GM19238 (cell line): Measurements from ENCODE around the gene SLC51B.
A peak's percentile ranks its signal among the peaks of the same experiment; 100 is the strongest.
"Not testable (repeated sequence)": the region's sequence is repeated elsewhere in the genome, so short reads cannot be mapped to it uniquely, and the experiment has no call there.

Source experiments
- DNase-seq: peaks from one replicate; pipeline ENCODE4 v3.0.0; 2011; ENCODE audit warnings: low spot score; ENCODE audit not compliant: insufficient read length

The SLC51B gene

GRCh38 chr15:65041787-65042186, 3.4 kb upstream of the SLC51B start:
- no peak for DNase-seq

DNA sequence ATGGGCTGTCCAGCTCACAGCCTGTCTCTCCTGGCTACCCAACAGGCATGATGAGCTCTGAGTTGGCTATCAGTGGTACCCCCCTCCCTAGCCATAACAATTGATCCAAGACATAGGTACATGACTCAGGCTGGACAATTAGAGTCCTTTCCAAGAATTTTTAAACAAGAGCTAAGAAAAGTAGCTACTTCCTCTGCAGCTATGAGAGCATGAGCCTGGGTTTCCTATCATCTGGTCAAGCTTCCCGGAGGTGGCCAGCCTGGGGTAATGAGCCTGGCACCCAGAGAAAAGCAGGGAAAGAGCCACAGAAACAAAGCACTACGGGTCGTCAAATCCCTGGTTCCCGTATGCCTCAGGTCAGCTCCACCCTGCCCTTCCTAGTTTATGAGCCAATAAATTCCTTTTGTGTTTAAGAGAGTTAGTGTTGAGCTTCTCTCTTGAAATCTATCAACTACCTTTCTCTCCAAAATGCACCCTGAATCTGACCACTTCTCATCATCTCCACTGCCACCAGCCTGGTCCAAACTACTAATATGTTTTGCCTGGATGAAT, 2.3 kb upstream of the SLC51B start:
- DNase-seq: no peak

GRCh38 chr15:65044218-65044617, 969 bp upstream of the SLC51B start:
- DNase-seq: not testable (repeated sequence)

GRCh38 chr15:65048241-65048640, 3.1 kb downstream of the SLC51B start:
- DNase-seq: no peak

- DNase-seq: peak; percentile 95
These were observed 4.2 kb downstream of the SLC51B start for GRCh38 chr15:65049418-65049840.

GRCh38 chr15:65050270-65050669, 5.1 kb downstream of the SLC51B start:
- no peak for DNase-seq

DNA sequence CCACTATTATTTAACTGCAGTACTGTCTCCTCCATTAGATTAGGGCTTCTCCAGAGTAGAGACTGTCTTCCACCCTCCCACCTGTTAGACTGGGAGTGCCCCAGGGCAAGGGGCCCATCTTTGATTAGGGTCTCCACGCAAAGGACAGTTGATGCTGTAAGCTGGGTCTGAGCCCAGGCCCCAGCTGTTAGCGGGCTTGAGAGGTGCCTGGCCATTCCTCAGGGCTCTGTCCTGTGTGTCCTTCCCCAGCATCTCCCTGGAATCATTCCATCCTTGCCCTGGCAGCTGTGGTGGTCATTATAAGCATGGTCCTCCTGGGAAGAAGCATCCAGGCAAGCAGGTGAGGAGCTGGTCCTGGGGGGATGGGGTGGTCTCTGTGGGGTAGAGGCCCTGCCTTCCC, 6.1 kb downstream of the SLC51B start:
- no peak for DNase-seq

DNA sequence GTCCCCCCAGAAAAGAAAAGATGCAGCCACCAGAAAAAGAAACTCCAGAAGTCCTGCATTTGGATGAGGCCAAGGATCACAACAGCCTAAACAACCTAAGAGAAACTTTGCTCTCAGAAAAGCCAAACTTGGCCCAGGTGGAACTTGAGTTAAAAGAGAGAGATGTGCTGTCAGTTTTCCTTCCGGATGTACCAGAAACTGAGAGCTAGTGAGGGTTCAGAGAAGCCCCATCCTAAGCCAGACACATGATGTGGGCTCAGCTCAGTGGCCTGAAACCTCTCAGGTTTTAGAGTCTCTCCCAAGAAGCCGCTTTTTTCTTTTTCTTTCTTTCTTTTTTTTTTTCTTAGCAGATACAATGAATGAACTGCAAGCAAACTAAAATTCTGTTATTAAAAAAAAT, 7.8 kb downstream of the SLC51B start:
- no peak for DNase-seq

- peak; percentile 68 for DNase-seq
These were observed 9.4 kb downstream of the SLC51B start for GRCh38 chr15:65054333-65055200.

DNA sequence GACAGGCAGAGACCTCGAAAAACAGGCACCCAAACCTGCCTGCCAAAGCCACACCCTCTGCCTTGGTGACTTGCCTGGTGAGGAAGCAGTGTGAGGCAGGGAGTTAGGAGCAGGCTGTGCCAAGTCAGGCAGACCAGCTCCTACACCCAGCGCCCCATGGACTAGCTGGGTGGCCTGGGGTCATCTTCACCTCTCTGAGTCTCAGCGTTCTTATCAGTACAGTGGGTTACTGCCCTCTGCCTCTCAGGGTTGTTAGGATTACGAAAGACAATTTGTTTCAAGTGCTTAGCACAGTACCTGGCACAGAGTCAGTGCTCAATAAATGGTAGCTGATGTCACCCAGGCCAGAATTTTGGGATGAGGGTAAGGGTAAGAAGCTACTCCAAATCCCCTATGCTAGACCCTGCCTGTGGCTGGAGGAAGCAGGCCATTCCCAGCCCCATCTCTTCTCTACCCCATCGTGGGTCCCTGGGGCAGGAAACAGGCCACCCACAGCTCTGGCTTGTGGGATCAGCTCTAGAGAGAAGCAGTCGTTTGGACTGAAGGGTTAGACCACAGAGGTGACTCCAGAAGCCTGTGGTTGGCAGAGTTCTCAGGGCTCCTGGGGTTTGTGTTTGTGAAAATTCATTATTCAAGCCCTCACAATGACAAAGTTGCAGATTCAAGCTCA, 10.1 kb downstream of the SLC51B start:
- no peak for DNase-seq

GRCh38 chr15:65056106-65056505, 10.9 kb downstream of the SLC51B start:
- no peak for DNase-seq

DNA sequence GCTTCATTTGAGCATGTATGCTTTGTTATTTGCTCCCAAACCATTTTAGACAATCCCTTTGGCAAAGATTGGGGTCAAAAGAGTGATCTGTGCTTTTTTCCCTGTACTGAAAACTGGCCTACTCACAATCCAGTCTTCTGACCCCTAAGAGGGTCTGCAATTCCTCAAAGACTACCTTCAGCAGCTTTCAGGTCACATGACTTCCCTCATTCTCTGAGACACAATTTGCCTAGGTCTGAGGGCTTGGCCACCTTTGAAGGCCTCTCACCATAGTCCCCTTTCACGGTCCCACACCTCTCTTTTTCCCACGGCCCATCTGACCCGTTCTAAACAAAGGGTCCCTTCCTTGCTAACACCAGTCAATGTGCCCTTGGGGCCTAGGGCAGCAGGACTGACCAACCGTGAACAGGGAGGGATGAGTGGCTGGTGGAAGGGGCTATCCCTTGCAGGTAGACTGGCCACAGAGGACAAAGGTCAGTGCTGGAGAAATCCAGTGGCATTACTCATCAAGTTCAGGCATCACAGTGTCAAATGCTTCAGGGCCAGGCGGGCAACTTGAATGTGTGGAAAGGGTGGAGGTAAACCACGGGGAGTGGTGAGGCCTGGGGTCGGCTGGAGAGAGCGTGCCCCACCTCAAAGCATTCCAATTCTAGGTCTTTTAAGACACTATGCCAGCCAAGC, 11.8 kb downstream of the SLC51B start:
- DNase-seq: no peak

GRCh38 chr15:65057549-65057940, 12.4 kb downstream of the SLC51B start:
- no peak for DNase-seq

DNA sequence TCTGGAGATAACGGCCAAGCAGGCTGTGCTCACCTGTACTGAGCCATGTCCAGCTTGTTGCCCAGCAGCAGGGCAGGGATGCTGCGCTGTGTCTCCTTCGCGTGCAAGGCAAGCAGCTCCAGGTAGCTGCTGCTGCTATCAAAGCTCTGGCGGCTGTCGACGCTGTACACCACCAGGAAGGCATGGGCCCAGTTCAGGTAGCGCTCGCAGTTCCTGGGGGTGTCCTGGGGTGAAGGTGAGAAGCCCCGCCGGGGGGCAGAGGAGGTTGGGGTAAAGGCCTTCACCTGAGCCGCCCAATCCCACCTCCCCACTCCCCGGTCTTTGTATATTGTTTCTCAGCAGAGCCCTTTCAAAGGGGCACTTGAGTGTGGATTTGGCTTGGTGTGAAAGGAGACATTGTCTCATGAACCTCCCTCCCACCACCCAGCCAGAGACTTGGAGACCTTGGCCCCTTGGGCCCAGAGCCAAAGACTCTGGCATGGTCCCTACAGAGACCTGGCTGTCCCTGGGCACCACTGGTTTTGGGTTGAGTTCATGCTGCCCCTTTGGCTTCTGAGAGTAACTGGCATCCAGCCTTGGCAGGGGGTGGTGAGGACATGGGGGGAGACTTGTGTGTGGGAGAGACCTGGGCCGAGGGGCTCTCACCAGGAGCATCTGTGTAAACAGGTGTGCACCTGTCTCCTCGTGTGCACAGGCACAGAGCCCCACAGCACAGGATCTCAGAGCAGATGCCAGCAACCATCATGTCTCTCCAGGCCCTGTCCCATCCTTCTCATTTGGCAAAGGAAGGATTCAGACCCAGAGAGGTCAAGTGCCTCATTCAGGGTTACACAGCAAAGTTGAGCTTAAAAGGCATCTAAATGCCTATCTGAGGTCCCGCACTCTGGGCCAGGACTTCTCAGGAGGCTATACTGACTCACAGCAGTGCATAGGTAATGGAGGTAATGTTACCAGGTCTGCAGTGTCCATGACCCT, 13.5 kb downstream of the SLC51B start:
- no peak for DNase-seq

DNA sequence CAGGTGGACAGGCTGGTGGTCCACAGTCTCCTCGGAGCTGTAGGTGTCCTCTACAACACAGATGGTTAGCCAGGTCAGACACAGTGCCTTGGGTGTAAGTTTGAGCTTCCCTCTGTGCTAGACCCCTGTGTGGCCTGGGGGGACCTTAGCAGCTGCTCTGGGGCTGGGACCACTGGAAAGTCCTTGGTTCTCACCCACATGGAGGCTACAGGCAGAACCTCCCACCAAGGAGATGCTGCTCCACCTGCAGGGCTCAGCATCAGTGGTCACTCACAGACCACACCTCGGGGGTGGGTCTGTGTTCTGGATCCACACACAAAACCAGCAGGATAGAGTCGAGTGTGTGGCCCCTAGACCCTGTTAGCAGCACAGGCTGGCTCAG, 14.2 kb downstream of the SLC51B start:
- no peak for DNase-seq

DNA sequence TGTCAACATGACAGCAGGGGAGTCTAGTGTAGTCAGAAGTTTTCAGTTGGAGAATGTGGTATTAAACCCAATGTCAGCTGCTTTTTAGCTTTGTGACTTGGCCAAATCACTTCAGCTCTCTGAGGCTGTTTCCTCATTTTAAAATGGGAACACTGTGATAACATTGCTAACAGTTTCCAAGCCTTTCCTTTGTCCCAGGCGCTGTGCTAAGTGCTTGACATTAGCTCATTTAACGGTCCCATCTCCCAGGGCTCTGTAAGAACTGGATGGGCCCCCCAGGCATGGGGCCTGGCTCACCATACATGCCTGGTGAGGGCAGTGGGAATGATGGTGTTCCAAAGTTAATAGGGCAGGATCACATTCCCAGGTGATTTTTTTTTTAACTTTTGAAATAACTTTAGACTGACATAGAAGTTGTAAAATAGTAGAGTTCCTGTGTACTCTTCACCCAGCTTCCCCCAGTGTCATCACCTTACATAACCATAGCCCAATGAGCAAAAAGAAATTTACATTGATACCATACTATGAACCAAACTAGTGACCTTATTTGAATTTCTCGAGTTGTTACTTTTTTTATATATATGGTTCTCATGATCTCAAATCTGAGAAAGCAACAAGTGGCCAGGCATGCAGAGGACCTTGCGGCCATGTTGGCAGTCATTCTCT, 14.9 kb downstream of the SLC51B start:
- DNase-seq: no peak

- no peak for DNase-seq
These were observed 15.6 kb downstream of the SLC51B start for GRCh38 chr15:65060641-65061397.

GRCh38 chr15:65062061-65062460, 16.9 kb downstream of the SLC51B start:
- DNase-seq: no peak

DNA sequence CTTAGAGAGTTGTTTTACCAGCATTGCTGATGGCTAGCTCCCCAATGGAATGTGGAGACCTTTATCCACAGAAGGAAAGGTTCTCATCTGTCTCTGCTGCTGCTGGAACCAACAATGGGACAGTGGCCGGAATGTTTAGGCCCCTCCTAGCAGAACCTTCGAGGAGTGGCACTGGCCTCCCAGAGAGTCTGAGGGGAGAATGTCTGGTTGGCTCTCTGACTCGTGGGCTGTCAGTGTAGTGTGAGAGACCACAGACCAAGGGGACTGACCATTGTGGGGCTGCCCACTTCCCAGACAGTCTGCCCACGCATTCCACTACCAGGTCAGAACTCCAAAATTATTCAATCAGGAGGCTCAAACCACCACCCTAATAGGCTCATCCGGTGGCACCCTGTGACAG, 17.5 kb downstream of the SLC51B start:
- no peak for DNase-seq
